ENCODE results near the gene PLEKHF1.

DNA sequence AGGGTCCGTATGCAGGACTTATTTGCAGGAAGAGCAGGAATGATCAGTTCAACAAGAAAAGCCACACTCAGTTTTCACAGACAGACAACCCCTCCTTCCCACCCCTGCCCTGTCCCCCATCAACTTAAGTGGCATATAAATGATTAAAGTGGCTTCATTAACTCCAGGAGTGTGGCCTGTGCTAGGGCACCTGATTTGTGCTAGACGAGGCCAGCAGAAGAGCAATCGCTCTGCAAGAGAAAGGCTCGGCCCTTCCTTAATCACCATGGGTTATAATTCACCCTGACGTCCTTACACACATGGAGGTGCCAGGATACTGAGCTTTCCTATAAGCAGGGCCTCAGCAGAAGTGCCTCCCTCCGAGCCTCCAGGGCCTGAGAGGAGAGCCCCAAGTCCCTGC is 35.2 kb downstream of the PLEKHF1 start:
- TF ChIP-seq POLR2A (IDR thresholded peaks at IDR 0.05), result no peak
- TF ChIP-seq, protein P1, sequence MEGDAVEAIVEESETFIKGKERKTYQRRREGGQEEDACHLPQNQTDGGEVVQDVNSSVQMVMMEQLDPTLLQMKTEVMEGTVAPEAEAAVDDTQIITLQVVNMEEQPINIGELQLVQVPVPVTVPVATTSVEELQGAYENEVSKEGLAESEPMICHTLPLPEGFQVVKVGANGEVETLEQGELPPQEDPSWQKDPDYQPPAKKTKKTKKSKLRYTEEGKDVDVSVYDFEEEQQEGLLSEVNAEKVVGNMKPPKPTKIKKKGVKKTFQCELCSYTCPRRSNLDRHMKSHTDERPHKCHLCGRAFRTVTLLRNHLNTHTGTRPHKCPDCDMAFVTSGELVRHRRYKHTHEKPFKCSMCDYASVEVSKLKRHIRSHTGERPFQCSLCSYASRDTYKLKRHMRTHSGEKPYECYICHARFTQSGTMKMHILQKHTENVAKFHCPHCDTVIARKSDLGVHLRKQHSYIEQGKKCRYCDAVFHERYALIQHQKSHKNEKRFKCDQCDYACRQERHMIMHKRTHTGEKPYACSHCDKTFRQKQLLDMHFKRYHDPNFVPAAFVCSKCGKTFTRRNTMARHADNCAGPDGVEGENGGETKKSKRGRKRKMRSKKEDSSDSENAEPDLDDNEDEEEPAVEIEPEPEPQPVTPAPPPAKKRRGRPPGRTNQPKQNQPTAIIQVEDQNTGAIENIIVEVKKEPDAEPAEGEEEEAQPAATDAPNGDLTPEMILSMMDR (IDR thresholded peaks at IDR 0.05), result no peak

All from lower leg skin (tissue), 3 donors.